HG02798 (cell line): ENCODE measurements around the gene TBC1D19.
"Not testable (repeated sequence)": the region's sequence is repeated elsewhere in the genome, so short reads cannot be mapped to it uniquely, and the experiment has no call there.

Experiments
- ATAC-seq: cut with Tn5 transposase; IDR thresholded peaks from one replicate; pipeline ENCODE4 v1.9.1; 2021; ENCODE audit warnings: mild to moderate bottlenecking; ENCODE audit not compliant: unreplicated experiment, poor library complexity

The TBC1D19 gene

GRCh38 chr4:26594371-26594770 is 10.5 kb downstream of the TBC1D19 start:
- ATAC-seq = no peak

GRCh38 chr4:26594778-26595177 is 10.9 kb downstream of the TBC1D19 start:
- no peak for ATAC-seq

- no peak for ATAC-seq
Measured at GRCh38 chr4:26596843-26597242, 13.0 kb downstream of the TBC1D19 start.

- ATAC-seq = no peak
Measured at GRCh38 chr4:26601204-26601603, 17.3 kb downstream of the TBC1D19 start.

DNA sequence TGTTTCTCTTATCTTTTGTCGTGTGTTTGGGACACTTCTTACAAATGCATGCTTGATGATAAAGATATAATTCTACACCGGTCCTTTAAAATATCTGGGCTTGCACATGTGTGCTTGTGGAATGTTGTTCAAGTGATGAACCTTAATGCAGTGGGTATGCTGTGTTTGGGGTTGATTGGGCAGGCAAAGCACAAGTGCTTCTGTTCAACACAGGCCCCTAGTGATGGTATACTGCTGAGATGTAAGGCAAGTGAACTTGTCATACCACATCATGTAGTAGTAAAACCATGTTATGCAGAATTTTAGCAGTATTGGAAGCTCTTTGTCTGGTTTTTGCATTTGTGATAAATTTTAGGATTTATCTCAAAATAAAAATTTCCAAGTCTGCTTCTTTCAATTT is 23.9 kb downstream of the TBC1D19 start:
- ATAC-seq = no peak

DNA sequence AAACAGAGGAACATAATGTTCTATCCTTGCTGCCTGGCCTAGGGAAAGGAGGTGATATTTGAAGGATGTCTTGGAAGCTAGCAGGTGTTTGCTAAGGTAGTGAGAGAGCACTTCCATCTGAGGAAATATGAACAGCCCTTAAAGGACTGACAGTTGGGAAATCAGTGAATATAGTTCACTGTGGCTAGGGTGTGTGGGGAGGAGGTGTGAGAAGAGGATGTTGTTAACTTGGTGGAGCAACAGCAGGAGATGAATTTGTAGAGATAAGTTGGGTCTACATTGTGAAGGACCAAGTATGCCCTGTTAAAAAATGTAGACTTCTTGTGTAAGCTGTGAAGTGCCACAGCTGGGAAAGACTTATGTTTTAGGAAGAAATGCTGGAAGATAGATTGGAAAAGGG is 25.5 kb downstream of the TBC1D19 start:
- ATAC-seq = no peak

- ATAC-seq = no peak
Measured at GRCh38 chr4:26609868-26610267, 26.0 kb downstream of the TBC1D19 start.

- ATAC-seq = no peak
Measured at GRCh38 chr4:26611372-26611771, 27.5 kb downstream of the TBC1D19 start.

- ATAC-seq = no peak
Measured at GRCh38 chr4:26611885-26612284, 28.0 kb downstream of the TBC1D19 start.

DNA sequence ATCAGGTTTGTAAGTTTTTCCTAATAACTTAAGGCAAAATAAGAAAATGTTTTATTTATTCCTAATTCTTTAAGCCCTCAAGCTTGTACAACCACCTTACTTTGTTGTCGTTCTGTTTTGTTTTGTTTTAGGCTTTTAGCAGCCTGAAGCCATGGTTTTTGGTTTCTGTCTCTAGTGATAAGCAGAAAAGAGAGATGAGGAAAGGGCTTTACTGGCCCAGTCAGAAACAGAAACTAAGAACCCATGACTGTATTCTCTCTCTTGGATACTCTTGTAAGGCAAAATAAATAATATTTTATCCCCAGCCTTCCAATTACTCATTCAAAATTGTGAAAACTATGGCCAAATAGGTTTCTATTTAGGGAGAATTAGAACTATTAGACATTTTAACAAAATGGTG is 29.4 kb downstream of the TBC1D19 start:
- no peak for ATAC-seq

DNA sequence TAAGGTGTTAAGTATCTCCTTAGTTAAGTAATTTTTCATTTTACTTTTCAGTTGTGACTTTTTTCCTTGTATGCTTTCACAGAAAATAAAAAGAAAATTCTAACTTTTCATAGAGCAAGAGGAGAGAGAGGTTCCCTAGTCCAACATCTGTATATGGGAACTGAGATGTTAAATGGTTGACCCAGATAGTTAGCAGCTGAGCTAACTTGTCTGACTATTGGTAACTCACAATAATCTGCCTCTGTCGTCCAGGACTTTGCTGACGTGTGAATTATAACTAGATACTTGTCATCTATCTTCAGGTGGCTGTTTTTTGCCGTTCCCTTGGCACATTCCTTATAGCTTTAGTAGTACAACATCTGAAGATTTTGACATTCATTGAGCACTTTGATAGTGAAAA is 29.9 kb downstream of the TBC1D19 start:
- ATAC-seq = no peak

- no peak for ATAC-seq
Measured at GRCh38 chr4:26619784-26620183, 35.9 kb downstream of the TBC1D19 start.

GRCh38 chr4:26621366-26621765 is 37.5 kb downstream of the TBC1D19 start:
- no peak for ATAC-seq

- no peak for ATAC-seq
Measured at GRCh38 chr4:26622913-26623312, 39.0 kb downstream of the TBC1D19 start.

- ATAC-seq = not testable (repeated sequence)
Measured at GRCh38 chr4:26626658-26627057, 42.8 kb downstream of the TBC1D19 start.

DNA sequence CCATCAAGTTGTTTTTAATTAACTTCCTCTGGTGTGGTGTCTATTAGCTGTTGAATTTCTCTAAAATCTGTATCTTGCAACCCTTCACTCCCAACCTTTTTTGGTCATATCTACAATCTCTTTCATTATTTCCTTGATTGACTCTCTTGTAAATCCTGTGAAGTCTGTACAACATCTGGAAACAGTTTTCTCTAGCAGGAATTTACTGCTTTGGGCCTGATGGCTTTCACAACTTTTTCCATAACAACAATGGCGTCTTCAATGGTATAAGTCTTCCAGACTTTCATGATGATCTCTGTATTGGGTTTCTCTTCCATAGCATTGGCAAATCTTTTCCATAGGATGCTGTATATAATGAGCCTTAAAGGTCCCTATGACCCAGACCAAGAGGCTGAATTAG is 49.0 kb downstream of the TBC1D19 start:
- no peak for ATAC-seq

DNA sequence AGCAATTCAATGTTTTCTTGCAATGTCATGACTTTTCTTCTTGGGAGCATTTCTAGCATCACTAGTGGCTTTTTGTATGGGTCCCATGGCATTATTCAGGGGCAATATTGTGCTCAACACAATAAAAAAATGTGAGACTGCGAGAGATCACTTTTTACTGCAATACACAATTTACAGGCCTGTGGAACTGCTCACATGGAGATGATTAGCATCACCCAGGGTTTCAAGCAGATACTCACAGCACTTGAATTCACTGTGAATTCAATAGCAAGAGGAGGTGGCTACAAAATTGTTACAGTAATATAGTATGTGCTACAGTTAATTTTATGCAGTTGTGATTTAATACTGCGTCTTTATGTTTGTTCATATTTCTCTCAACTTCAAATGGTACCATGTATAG is 50.4 kb downstream of the TBC1D19 start:
- ATAC-seq = no peak

- ATAC-seq = no peak
Measured at GRCh38 chr4:26636458-26636857, 52.6 kb downstream of the TBC1D19 start.

GRCh38 chr4:26640639-26641038 is 56.8 kb downstream of the TBC1D19 start:
- not testable (repeated sequence) for ATAC-seq

DNA sequence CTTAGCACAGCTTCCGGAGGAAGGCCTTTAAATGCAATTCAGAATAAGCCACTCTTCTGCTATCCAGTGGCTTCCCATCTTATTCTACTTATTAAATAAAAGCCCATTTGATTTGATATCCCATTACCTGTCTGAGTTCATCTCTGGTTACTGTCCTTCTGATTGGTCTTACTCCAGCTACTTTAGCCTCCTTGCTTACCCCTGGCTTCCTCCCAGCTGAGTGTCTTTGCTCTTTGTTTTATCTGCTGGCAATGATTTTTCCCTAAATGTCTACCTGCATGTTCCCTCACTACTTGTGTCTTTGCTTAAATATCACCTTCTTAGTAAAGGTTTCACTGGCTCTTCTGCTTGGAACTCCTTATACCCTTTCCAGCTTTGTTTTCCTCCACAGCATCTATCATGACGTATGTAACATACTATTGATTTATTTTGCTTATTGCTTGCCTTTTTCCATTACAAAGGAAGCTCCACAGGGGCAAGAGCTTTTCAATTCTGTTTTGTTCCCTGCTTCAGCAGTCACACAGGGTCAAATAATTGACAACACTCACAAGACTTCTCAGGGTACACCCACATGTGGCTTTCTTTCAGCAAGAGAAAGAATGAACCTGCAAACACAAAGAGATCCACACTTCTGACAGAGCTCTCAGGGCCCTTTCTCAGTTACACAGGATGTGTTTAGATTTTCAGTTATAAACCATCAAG is 63.8 kb downstream of the TBC1D19 start:
- ATAC-seq = no peak

- no peak for ATAC-seq
Measured at GRCh38 chr4:26648260-26648659, 64.4 kb downstream of the TBC1D19 start.

DNA sequence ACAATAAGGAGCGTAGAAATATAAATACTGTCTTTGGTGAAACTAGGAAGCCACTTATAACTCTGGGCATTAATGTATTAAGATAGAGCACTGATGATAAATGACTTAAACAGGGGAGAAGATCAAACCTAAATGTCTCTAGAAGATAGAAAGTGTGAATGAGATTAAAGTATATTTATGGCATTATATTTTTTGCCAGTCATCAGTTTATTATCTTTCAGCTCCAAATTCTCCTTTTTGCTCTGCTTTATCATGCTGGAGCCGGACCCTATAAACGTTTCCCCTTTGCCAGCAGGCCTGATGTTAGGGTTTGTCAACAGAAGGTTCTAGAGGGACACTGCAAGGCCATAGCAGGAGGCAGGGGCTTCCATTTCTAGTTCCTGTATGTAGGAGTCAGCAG is 76.4 kb downstream of the TBC1D19 start:
- no peak for ATAC-seq

- no peak for ATAC-seq
Measured at GRCh38 chr4:26663888-26664287, 80.0 kb downstream of the TBC1D19 start.
